Effector memory CD4-positive, alpha-beta T cell (primary cell): ENCODE measurements around the gene GPBAR1.

Source experiments
- DNase-seq, 3 donors: peaks; one replicate each; pipeline ENCODE4 v3.0.0-alpha.2; 2020
- H3K27ac ChIP-seq: 2 replicates; pipeline ENCODE4 v1.7.0; 2013; ENCODE audit warnings: mild to moderate bottlenecking, low read length, moderate library complexity; ENCODE audit not compliant: insufficient read depth, poor library complexity, severe bottlenecking
- H3K27me3 ChIP-seq: replicated peaks from 2 replicates; pipeline ENCODE4 v1.7.0; 2013; ENCODE audit warnings: mild to moderate bottlenecking, low read length; ENCODE audit not compliant: insufficient read depth, control insufficient read depth, poor library complexity, severe bottlenecking
- H3K36me3 ChIP-seq: 2 replicates; pipeline ENCODE4 v1.7.0; 2013; ENCODE audit warnings: mild to moderate bottlenecking, low read length, moderate library complexity; ENCODE audit not compliant: control insufficient read depth, insufficient read depth
- H3K4me1 ChIP-seq: 2 replicates; pipeline ENCODE4 v1.7.0; 2013; ENCODE audit warnings: low read length, mild to moderate bottlenecking; ENCODE audit not compliant: control insufficient read depth, insufficient read depth, poor library complexity, severe bottlenecking
- H3K4me3 ChIP-seq: 2 replicates; pipeline ENCODE4 v1.7.0; 2013; ENCODE audit warnings: low read length, low read depth, mild to moderate bottlenecking; ENCODE audit not compliant: insufficient read depth, poor library complexity, severe bottlenecking
- H3K9me3 ChIP-seq: 2 replicates; pipeline ENCODE4 v1.7.0; 2013; ENCODE audit warnings: mild to moderate bottlenecking, low read length, moderate library complexity; ENCODE audit not compliant: control insufficient read depth
- total RNA-seq, 3 donors: gene quantifications; one replicate each; lab custom pipeline; 2026; lab: John Stamatoyannopoulos, UW

The GPBAR1 gene, protein sequence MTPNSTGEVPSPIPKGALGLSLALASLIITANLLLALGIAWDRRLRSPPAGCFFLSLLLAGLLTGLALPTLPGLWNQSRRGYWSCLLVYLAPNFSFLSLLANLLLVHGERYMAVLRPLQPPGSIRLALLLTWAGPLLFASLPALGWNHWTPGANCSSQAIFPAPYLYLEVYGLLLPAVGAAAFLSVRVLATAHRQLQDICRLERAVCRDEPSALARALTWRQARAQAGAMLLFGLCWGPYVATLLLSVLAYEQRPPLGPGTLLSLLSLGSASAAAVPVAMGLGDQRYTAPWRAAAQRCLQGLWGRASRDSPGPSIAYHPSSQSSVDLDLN
- 1.2 to 1.9 (median 1.7) reads per million in 3 donors for total RNA-seq

DNA sequence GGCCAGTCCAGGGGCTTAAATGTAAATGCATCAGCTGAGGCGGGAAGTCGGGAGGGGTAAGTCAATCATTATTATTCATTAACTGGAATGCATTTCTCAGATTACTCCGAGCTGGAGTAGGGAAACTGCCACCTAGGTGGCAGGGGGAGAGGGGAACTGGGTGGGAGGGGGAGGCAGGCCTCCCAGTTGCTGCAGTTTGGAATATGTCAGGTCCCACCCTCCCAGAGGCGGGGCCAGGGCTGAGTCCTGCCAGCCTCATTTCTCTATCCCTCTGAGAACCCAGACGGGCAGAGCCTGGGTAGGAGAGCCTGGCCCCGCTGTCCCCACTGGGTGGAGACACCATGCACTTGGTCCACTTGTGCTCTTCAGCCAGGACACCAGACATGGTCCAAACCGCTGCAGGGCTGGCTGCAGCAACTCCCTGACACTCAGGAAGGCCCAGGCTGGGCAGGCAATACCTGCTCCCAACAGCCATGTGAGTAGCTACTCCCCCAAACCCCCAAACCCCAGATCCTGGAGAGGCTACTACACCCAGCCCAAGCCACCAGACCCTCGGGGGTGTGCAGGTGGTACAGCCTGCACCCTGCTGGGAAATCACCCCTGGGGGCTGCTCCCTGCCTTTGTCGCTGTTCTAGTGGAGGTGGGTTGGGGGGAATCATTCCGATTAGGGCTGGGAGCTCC, at the start of gene GPBAR1:
Gene GPBAR1, plus strand, starts transcription at position 274 of the 681 bp plus-strand sequence. CDS start 1,710 bp downstream, outside the sequence.
- Histone ChIP-seq H3K36me3 (peaks cover 31% of the 10 kb centered on the region), H3K9me3 (no peaks in the 10 kb centered on the region), H3K4me3 (no peak within 1 kb of the TSS), H3K27ac (no peak within 1 kb of the TSS), H3K27me3 (no peaks in the 10 kb centered on the region), H3K4me1 (peaks cover 5% of the 10 kb centered on the region)
- DNase-seq, result no peak

DNA sequence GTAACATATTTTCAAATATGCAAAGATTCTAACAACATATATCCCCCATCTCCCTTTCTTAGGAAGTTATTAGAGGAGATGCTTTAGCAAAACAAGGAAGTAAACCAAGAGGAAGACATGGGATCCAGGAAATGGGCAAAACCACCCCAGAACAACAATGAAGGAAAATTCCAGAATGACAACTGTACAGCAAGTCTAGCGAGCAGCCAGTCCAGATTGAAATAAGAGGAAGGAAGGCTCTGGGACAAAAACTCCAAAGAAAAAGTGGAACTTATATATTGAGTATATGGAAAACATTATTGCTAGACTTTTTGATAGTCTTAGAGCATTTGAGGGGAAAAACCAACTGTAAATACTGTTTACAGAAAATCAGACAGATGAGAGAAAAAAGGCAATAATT, 46.7 kb upstream of the GPBAR1 start:
- Histone ChIP-seq H3K9me3 (no peaks in the 10 kb centered on the region), H3K4me3 (no peak overlapping the region), H3K36me3 (no peaks in the 10 kb centered on the region), H3K4me1 (peaks cover 7% of the 10 kb centered on the region), H3K27me3 (no peaks in the 10 kb centered on the region), H3K27ac (no peak overlapping the region)
- DNase-seq, result no peak

DNA sequence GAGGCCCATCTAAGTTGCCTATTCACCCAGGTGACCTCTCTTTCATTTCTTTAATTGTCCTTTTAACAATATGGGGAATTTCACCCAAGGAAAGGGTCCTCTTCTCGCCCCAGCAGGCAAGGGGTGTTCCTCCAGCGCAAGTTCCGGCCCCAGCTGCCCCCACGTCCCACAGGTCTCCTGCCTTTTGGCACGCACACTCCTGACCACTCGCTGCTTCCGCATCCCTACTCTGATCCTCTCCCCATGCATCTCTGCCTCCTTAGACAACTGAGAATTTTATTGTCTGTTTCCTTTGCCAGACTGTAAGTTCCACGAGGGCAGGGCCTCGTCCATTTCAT, 44.5 kb upstream of the GPBAR1 start:
- Histone ChIP-seq H3K27ac (peak overlapping the region; percentile 99), H3K4me1 (peaks cover 28% of the 10 kb centered on the region), H3K36me3 (no peaks in the 10 kb centered on the region), H3K4me3 (peak overlapping the region; percentile 99), H3K27me3 (no peaks in the 10 kb centered on the region), H3K9me3 (no peaks in the 10 kb centered on the region)
- DNase-seq, result no peak

DNA sequence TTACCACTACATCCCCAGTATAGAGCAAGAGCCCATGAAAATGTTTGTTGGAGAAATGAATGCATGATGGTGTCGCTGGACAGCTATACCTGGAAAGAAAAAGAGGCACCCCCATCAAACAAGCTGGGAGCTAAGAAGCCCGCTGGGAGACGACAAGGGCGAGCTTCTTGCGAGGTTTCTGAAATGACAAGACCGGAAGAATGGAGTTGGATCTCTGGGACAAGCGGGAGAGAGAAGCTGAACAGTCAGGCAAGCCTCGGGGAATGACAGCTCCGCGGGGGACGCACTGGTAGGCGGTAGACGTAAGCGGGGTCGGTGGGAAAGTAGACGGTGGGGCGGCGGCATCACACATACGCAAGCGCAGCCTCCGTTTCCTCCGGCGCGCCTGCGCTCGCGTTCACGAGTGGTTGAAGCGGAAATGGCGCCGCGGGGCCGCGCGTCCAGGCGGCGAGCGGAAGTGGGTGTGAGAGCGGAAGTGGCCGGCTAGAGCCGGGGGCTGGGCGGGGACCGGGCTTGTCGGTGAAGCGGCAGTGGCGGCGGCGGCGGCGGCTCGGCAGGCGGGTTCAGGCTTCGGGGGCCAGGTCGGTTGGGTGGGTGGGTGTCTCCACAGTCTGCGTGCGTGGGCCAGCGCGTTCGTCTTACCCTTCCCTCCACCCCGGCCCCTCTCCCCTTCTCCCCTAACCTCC, 44.0 kb upstream of the GPBAR1 start, which contains the start of gene ARPC2:
Gene ARPC2, plus strand, starts transcription at position 516 of the 686 bp plus-strand sequence. CDS start 282 bp downstream, outside the sequence.
- peak; percentile 90 to 92 (median 91) for DNase-seq
- Histone ChIP-seq H3K36me3 (no peaks in the 10 kb centered on the region), H3K4me3 (peak within 1 kb of the TSS; percentile 99), H3K27ac (peak within 1 kb of the TSS; percentile 99), H3K4me1 (peaks cover 34% of the 10 kb centered on the region), H3K9me3 (no peaks in the 10 kb centered on the region), H3K27me3 (no peaks in the 10 kb centered on the region)

DNA sequence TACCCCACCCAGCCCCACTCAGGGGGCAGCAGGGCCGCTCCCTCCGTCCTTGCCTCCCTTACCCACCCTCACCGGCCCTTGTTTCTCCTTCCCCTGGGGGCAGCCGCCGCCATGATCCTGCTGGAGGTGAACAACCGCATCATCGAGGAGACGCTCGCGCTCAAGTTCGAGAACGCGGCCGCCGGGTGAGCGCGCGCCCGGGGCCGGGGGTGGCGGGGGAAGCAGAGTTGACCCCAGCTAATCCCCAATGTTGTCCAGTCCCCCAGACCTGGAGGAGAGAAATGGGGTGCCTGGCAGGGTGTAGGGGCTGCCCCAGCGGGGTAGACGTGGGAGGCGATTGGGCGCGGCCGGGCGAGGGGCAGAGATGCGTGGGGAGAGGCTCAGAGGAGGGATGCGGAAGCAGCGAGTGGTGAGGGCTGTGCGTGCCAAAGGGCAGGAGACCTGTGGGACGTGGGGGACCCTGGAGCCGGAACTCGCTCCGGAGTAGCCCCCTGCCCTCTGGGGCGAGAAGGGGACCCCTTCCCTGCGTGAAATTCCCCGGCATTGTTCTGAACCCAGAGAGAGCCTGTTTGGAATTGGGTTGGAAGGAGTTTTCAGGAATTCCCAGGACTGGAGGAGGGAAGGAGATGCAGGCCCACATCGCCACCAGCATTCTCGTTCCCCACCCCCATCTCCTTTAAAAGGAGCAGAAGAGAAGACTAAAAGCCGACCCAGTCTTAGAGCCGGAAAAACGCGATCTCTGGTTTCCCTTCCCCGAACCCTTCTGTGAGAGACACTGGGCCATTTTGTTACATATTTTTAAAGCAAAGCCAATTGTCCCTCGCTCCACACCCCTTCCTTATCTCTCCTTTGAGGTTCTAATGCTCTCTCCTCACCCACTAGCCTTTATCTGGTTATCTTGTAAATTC, 43.2 kb upstream of the GPBAR1 start:
- Histone ChIP-seq H3K27ac (peak overlapping the region; percentile 99), H3K36me3 (no peaks in the 10 kb centered on the region), H3K27me3 (no peaks in the 10 kb centered on the region), H3K9me3 (no peaks in the 10 kb centered on the region), H3K4me1 (peaks cover 41% of the 10 kb centered on the region), H3K4me3 (peak overlapping the region; percentile 99)
- DNase-seq, result peak; percentile 47 to 62 (median 52)

DNA sequence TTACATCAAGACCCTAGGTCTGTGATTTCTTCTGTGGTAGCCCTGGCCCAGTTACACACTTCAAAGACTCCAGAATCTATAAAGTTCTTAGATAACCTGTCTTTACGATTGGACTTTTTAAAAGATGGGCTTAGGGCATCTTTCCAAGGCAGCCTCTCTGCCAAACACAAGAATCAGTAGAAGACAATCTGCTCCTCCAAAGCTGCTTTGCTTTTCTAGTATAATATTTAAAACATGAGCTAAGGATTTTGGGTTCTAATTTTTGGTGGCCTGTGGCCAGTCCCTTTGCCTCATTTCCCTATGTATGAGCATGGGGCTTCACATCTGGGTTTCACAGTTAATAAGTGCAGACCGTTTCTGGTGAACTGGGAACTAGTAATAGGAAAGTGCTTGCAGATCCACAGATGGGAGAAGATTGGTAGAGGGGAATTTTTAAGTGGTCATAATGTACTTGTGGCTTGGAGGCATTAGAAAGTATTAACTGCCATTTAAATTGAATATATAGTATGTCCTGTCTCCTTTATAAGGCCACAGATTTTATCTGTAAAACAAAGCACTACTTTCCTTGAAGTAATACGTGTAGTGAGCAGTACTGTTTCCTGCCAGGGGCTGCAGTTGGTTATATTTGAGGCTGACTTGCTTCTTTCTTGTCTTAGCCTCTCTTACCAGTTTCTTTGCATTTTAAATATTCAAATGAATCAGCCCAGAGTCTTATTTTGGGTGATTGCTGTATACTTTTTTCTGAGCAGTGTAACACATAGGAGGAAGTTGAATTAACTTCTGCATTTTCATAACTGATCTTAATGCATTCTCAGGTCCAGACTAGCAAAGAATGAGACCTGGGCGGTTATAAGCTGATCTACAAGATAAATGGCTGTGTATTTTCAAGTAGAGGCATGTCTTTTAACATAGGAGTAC, 42.3 kb upstream of the GPBAR1 start:
- H3K4me3 ChIP-seq, result peak overlapping the region; percentile 99
- H3K36me3 ChIP-seq, result peaks cover 4% of the 10 kb centered on the region
- DNase-seq, result peak in 1 of 3 donors; percentile 19
- peaks cover 49% of the 10 kb centered on the region for H3K4me1 ChIP-seq
- peak overlapping the region; percentile 99 for H3K27ac ChIP-seq
- H3K27me3 ChIP-seq, result no peaks in the 10 kb centered on the region
- H3K9me3 ChIP-seq, result no peaks in the 10 kb centered on the region

DNA sequence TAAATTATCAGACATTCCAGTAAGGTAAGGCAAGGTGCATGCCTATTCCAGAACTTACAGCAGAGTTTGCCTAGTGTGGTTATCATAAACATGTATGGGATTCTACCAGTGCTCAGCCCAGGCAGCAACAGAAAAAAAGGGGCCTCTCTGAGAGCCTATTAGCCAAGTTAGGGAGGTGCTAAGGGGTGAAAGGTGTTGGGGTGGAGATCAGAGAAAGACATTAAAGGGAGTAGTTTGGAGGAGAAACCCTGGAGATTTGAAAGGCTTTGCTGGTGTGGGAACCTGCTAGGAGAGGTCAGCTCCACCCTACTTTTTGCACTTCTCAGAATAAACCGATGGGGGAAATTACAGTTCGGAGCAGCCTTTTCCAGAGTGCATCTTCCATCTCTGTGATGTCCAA, 40.9 kb upstream of the GPBAR1 start:
- no peak for DNase-seq
- H3K4me1 ChIP-seq, result peaks cover 63% of the 10 kb centered on the region
- H3K27ac ChIP-seq, result peak overlapping the region; percentile 99
- peaks cover 13% of the 10 kb centered on the region for H3K36me3 ChIP-seq
- H3K9me3 ChIP-seq, result no peaks in the 10 kb centered on the region
- peak overlapping the region; percentile 99 for H3K4me3 ChIP-seq
- H3K27me3 ChIP-seq, result no peaks in the 10 kb centered on the region

DNA sequence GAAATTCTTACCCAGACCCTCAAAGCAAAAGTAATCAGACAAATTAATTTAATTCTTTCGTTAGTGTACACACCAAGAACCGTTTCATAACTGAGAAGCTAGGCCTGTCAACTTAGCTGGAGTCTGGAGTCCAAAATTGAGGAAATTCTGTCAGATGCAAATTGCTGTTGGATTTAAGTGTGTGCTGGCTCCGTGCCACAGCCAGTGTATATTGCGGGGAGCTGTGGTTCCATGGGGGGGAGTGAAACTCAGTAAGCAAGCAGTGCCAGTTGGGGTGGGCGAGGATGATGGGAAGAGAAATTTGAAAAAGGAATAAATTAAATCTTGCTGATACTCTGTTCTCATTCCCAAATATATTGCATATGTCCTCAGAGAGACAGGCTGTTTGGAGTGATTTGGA, 39.8 kb upstream of the GPBAR1 start:
- Histone ChIP-seq H3K4me3 (peak overlapping the region; percentile 99), H3K36me3 (peaks cover 17% of the 10 kb centered on the region), H3K27me3 (no peaks in the 10 kb centered on the region), H3K9me3 (no peaks in the 10 kb centered on the region), H3K27ac (peak overlapping the region; percentile 99), H3K4me1 (peaks cover 71% of the 10 kb centered on the region)
- DNase-seq, result no peak
